ENCODE results near the gene PHLDB2. TPM values are rescaled to one million over a fixed set of nuclear protein-coding genes. Genes with fewer than 3 reads are reported as not detected.

Gene PHLDB2
- total RNA-seq, 6 donors from 2014 or later = 22.4 to 67.1 (median 42.7) TPM

DNA sequence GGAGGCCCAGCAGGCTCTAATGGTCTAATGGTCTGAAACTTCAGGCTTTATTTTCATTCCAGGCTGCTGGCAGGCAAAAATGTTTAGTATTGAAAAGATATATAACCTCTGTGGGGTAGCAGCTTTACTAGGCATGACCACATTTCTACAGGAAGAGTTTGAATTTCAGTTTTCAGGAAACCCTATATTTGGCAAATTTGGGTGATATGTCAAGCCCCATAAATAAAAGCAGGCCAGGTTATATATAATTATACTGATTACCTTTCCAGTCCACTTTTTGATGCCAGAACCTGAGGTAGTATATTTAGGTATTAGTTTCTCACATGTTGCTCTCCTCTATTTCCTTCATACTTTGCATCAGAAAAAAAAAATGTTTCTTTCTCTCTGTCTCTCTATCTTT lies 37.2 kb upstream of the PHLDB2 start:
- Histone ChIP-seq H3K27me3 (no peaks in the 10 kb centered on the region), H3K27ac (no peak overlapping the region), H3K4me3 (no peak overlapping the region), H3K4me1 (no peaks in the 10 kb centered on the region), H3K9me3 (peaks cover 0 to 7% (median 0%) of the 10 kb centered on the region in 4 donors), H3K36me3 (no peaks in the 10 kb centered on the region)
- ATAC-seq (ENCODE audit: low FRiP score in 2 of 2) (no peak), DNase-seq (no peak)
- TF ChIP-seq EP300 (IDR thresholded peaks at IDR 0.05) = no peak
- TF ChIP-seq POLR2AphosphoS5 (IDR thresholded peaks at IDR 0.05) = no peak
- TF ChIP-seq POLR2A (IDR thresholded peaks at IDR 0.05) = no peak
- TF ChIP-seq, protein P1, sequence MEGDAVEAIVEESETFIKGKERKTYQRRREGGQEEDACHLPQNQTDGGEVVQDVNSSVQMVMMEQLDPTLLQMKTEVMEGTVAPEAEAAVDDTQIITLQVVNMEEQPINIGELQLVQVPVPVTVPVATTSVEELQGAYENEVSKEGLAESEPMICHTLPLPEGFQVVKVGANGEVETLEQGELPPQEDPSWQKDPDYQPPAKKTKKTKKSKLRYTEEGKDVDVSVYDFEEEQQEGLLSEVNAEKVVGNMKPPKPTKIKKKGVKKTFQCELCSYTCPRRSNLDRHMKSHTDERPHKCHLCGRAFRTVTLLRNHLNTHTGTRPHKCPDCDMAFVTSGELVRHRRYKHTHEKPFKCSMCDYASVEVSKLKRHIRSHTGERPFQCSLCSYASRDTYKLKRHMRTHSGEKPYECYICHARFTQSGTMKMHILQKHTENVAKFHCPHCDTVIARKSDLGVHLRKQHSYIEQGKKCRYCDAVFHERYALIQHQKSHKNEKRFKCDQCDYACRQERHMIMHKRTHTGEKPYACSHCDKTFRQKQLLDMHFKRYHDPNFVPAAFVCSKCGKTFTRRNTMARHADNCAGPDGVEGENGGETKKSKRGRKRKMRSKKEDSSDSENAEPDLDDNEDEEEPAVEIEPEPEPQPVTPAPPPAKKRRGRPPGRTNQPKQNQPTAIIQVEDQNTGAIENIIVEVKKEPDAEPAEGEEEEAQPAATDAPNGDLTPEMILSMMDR (IDR thresholded peaks at IDR 0.05) = no peak

DNA sequence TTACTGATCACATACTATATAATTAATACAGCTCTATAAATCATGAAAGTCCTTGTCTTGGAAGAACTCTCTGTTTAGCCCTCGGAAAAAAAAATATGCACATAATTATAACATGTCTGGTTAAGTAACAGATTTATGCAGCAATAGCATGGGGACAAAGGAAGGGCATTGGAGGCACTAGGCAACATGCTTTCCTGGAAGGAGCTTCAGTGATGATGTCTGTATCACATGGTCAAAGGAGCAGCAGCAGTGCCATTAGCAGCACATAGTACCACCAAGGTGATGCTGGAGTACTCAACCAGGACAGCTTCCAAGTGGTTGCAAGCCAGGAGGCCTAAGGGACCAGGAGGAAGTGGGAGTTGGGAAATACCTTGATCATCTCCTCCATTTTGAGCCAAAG lies 36.3 kb upstream of the PHLDB2 start:
- 72 to 86% methylated on average over 1 of the region's 1 CpG for WGBS, 2 donors
- no peak for ATAC-seq (ENCODE audit: low FRiP score in 2 of 2)

GRCh38 chr3:111823341-111823855 lies 35.7 kb upstream of the PHLDB2 start:
- 79 to 94% methylated on average over 4 of the region's 4 CpGs for WGBS, 2 donors
- Histone ChIP-seq H3K9me3 (peaks cover 0 to 7% (median 0%) of the 10 kb centered on the region in 4 donors), H3K4me1 (no peaks in the 10 kb centered on the region), H3K27ac (no peak overlapping the region), H3K4me3 (no peak overlapping the region), H3K27me3 (no peaks in the 10 kb centered on the region), H3K36me3 (no peaks in the 10 kb centered on the region)
- DNase-seq = no peak
- ATAC-seq (ENCODE audit: low FRiP score in 2 of 2) = no peak
- TF ChIP-seq, protein P1 (IDR thresholded peaks at IDR 0.05) = no peak
- no peak for TF ChIP-seq EP300 (IDR thresholded peaks at IDR 0.05)
- TF ChIP-seq POLR2AphosphoS5 (IDR thresholded peaks at IDR 0.05) = no peak
- TF ChIP-seq POLR2A (IDR thresholded peaks at IDR 0.05) = no peak

More for the DNA sequence above, 36.3 kb upstream of the PHLDB2 start:
- DNase-seq = no peak
- no peak overlapping the region for H3K27ac ChIP-seq
- no peaks in the 10 kb centered on the region for H3K4me1 ChIP-seq
- no peaks in the 10 kb centered on the region for H3K27me3 ChIP-seq
- no peak overlapping the region for H3K4me3 ChIP-seq
- no peak for TF ChIP-seq EP300 (IDR thresholded peaks at IDR 0.05)
- TF ChIP-seq, protein P1 (IDR thresholded peaks at IDR 0.05) = no peak
- TF ChIP-seq POLR2A (IDR thresholded peaks at IDR 0.05) = no peak
- TF ChIP-seq POLR2AphosphoS5 (IDR thresholded peaks at IDR 0.05) = no peak
- peaks cover 0 to 7% (median 0%) of the 10 kb centered on the region in 4 donors for H3K9me3 ChIP-seq
- no peaks in the 10 kb centered on the region for H3K36me3 ChIP-seq

- Histone ChIP-seq H3K9me3 (peaks cover 0 to 7% (median 0%) of the 10 kb centered on the region in 4 donors), H3K27me3 (no peaks in the 10 kb centered on the region), H3K27ac (no peak overlapping the region), H3K4me1 (no peaks in the 10 kb centered on the region), H3K4me3 (no peak overlapping the region), H3K36me3 (no peaks in the 10 kb centered on the region)
- DNase-seq (no peak), ATAC-seq (ENCODE audit: low FRiP score in 2 of 2) (no peak)
- 67 to 69% methylated on average over 4 of the region's 4 CpGs for WGBS, 2 donors
- TF ChIP-seq, protein P1 (IDR thresholded peaks at IDR 0.05) = no peak
Measured at GRCh38 chr3:111824351-111824750, 34.7 kb upstream of the PHLDB2 start.

GRCh38 chr3:111827871-111828270 lies 31.2 kb upstream of the PHLDB2 start:
- no peaks in the 10 kb centered on the region for H3K4me1 ChIP-seq
- WGBS, 2 donors = 84 to 93% methylated on average over 1 of the region's 1 CpG
- no peak overlapping the region for H3K27ac ChIP-seq
- ATAC-seq (ENCODE audit: low FRiP score in 2 of 2) = no peak
- TF ChIP-seq, protein P1 (IDR thresholded peaks at IDR 0.05) = no peak
- no peak for TF ChIP-seq POLR2AphosphoS5 (IDR thresholded peaks at IDR 0.05)
- TF ChIP-seq POLR2A (IDR thresholded peaks at IDR 0.05) = no peak
- no peak for TF ChIP-seq EP300 (IDR thresholded peaks at IDR 0.05)
- H3K9me3 ChIP-seq = no peaks in the 10 kb centered on the region
- no peak for DNase-seq
- no peaks in the 10 kb centered on the region for H3K27me3 ChIP-seq
- no peaks in the 10 kb centered on the region for H3K36me3 ChIP-seq
- H3K4me3 ChIP-seq = no peak overlapping the region

All from upper lobe of left lung (tissue), 6 donors.